ENCODE data around the gene FBN2. TPM values are rescaled to one million over a fixed set of nuclear protein-coding genes. Genes with fewer than 3 reads are reported as not detected.
A peak's percentile ranks its signal among the peaks of the same experiment; 100 is the strongest.

The FBN2 gene
- total and polyA plus RNA-seq, 5 donors: 0.51 to 1.7 (median 1.3) TPM

- ATAC-seq: no peak
- intact Hi-C loops (cut with DNase I): no loop called here
Observed at GRCh38 chr5:128304088-128304487, 234.0 kb downstream of the FBN2 start.

GRCh38 chr5:128303593-128303992 lies 234.5 kb downstream of the FBN2 start:
- Histone ChIP-seq H3K9me3 (ENCODE audit: control insufficient read depth, low read length) (no peaks in the 10 kb centered on the region), H3K27ac (ENCODE audit: low read length) (no peak overlapping the region), H3K4me3 (ENCODE audit: low read length) (no peak overlapping the region), H3K27me3 (ENCODE audit: control insufficient read depth, insufficient read depth) (no peaks in the 10 kb centered on the region), H3K4me1 (ENCODE audit: control insufficient read depth, insufficient read depth, low read length) (peaks cover 1% of the 10 kb centered on the region)
- DNase-seq (no peak), ATAC-seq (no peak)
- intact Hi-C loops (cut with DNase I): no loop called here
- WGBS: 42% methylated on average over 1 of the region's 1 CpG

More at GRCh38 chr5:128304088-128304487, 234.0 kb downstream of the FBN2 start:
- H3K4me1 ChIP-seq (ENCODE audit: control insufficient read depth, insufficient read depth, low read length): peaks cover 1% of the 10 kb centered on the region
- no peak overlapping the region for H3K27ac ChIP-seq (ENCODE audit: low read length)
- no peaks in the 10 kb centered on the region for H3K27me3 ChIP-seq (ENCODE audit: control insufficient read depth, insufficient read depth)
- H3K4me3 ChIP-seq (ENCODE audit: low read length): no peak overlapping the region
- no peaks in the 10 kb centered on the region for H3K9me3 ChIP-seq (ENCODE audit: control insufficient read depth, low read length)
- DNase-seq: no peak

- H3K27ac ChIP-seq (ENCODE audit: low read length): no peak overlapping the region
- DNase-seq (no peak), ATAC-seq (no peak)
- no peaks in the 10 kb centered on the region for H3K9me3 ChIP-seq (ENCODE audit: control insufficient read depth, low read length)
- no peak overlapping the region for H3K4me3 ChIP-seq (ENCODE audit: low read length)
- peaks cover 1% of the 10 kb centered on the region for H3K4me1 ChIP-seq (ENCODE audit: control insufficient read depth, insufficient read depth, low read length)
- intact Hi-C loops (cut with DNase I): no loop called here
- no peaks in the 10 kb centered on the region for H3K27me3 ChIP-seq (ENCODE audit: control insufficient read depth, insufficient read depth)
- WGBS: 77% methylated on average over 4 of the region's 4 CpGs
Observed at GRCh38 chr5:128300181-128300580, 237.9 kb downstream of the FBN2 start.

- ATAC-seq (no peak), DNase-seq (no peak)
- H3K4me3 ChIP-seq (ENCODE audit: low read length): no peak overlapping the region
- no peaks in the 10 kb centered on the region for H3K4me1 ChIP-seq (ENCODE audit: control insufficient read depth, insufficient read depth, low read length)
- 55% methylated on average over 2 of the region's 2 CpGs for WGBS
- H3K9me3 ChIP-seq (ENCODE audit: control insufficient read depth, low read length): no peaks in the 10 kb centered on the region
- intact Hi-C loops (cut with DNase I): no loop called here
- no peaks in the 10 kb centered on the region for H3K27me3 ChIP-seq (ENCODE audit: control insufficient read depth, insufficient read depth)
- H3K27ac ChIP-seq (ENCODE audit: low read length): no peak overlapping the region
Observed at GRCh38 chr5:128290152-128290858, 247.7 kb downstream of the FBN2 start.

- intact Hi-C loops (cut with DNase I): no loop called here
Observed at GRCh38 chr5:128287740-128288139, 250.3 kb downstream of the FBN2 start.

GRCh38 chr5:128284236-128284635 lies 253.8 kb downstream of the FBN2 start:
- Histone ChIP-seq H3K9me3 (ENCODE audit: control insufficient read depth, low read length) (no peaks in the 10 kb centered on the region), H3K4me1 (ENCODE audit: control insufficient read depth, insufficient read depth, low read length) (no peaks in the 10 kb centered on the region), H3K27ac (ENCODE audit: low read length) (no peak overlapping the region), H3K27me3 (ENCODE audit: control insufficient read depth, insufficient read depth) (no peaks in the 10 kb centered on the region), H3K4me3 (ENCODE audit: low read length) (no peak overlapping the region)
- intact Hi-C loops (cut with DNase I): no loop called here
- no peak for ATAC-seq
- no peak for DNase-seq
- 97% methylated on average over 2 of the region's 2 CpGs for WGBS

More at GRCh38 chr5:128287740-128288139, 250.3 kb downstream of the FBN2 start:
- Histone ChIP-seq H3K9me3 (ENCODE audit: control insufficient read depth, low read length) (no peaks in the 10 kb centered on the region), H3K4me1 (ENCODE audit: control insufficient read depth, insufficient read depth, low read length) (no peaks in the 10 kb centered on the region), H3K27me3 (ENCODE audit: control insufficient read depth, insufficient read depth) (no peaks in the 10 kb centered on the region), H3K4me3 (ENCODE audit: low read length) (no peak overlapping the region), H3K27ac (ENCODE audit: low read length) (no peak overlapping the region)
- WGBS: 93% methylated on average over 2 of the region's 2 CpGs
- ATAC-seq: no peak
- no peak for DNase-seq

- H3K4me1 ChIP-seq (ENCODE audit: control insufficient read depth, insufficient read depth, low read length): no peaks in the 10 kb centered on the region
- 35% methylated on average over 2 of the region's 2 CpGs for WGBS
Observed at GRCh38 chr5:128279345-128279744, 258.7 kb downstream of the FBN2 start.

GRCh38 chr5:128276537-128277216 lies 261.4 kb downstream of the FBN2 start:
- Histone ChIP-seq H3K9me3 (ENCODE audit: control insufficient read depth, low read length) (no peaks in the 10 kb centered on the region), H3K27me3 (ENCODE audit: control insufficient read depth, insufficient read depth) (no peaks in the 10 kb centered on the region), H3K4me1 (ENCODE audit: control insufficient read depth, insufficient read depth, low read length) (no peaks in the 10 kb centered on the region), H3K4me3 (ENCODE audit: low read length) (no peak overlapping the region), H3K27ac (ENCODE audit: low read length) (no peak overlapping the region)
- intact Hi-C loops (cut with DNase I): no loop called here
- DNase-seq (no peak), ATAC-seq (no peak)
- 72% methylated on average over 6 of the region's 6 CpGs for WGBS

More at GRCh38 chr5:128279345-128279744, 258.7 kb downstream of the FBN2 start:
- DNase-seq (no peak), ATAC-seq (no peak)
- Histone ChIP-seq H3K27ac (ENCODE audit: low read length) (no peak overlapping the region), H3K27me3 (ENCODE audit: control insufficient read depth, insufficient read depth) (no peaks in the 10 kb centered on the region), H3K4me3 (ENCODE audit: low read length) (no peak overlapping the region), H3K9me3 (ENCODE audit: control insufficient read depth, low read length) (no peaks in the 10 kb centered on the region)
- intact Hi-C loops (cut with DNase I): no loop called here

GRCh38 chr5:128274441-128274840 lies 263.6 kb downstream of the FBN2 start:
- H3K4me3 ChIP-seq (ENCODE audit: low read length): no peak overlapping the region
- H3K4me1 ChIP-seq (ENCODE audit: control insufficient read depth, insufficient read depth, low read length): no peaks in the 10 kb centered on the region
- H3K27ac ChIP-seq (ENCODE audit: low read length): no peak overlapping the region
- DNase-seq (no peak), ATAC-seq (no peak)
- no peaks in the 10 kb centered on the region for H3K27me3 ChIP-seq (ENCODE audit: control insufficient read depth, insufficient read depth)
- 87% methylated on average over 2 of the region's 2 CpGs for WGBS
- intact Hi-C loops (cut with DNase I): no loop called here
- no peaks in the 10 kb centered on the region for H3K9me3 ChIP-seq (ENCODE audit: control insufficient read depth, low read length)

- intact Hi-C loops (cut with DNase I): no loop called here
- WGBS: 72% methylated on average over 5 of the region's 5 CpGs
- Histone ChIP-seq H3K27me3 (ENCODE audit: control insufficient read depth, insufficient read depth) (no peaks in the 10 kb centered on the region), H3K27ac (ENCODE audit: low read length) (no peak overlapping the region), H3K4me1 (ENCODE audit: control insufficient read depth, insufficient read depth, low read length) (no peaks in the 10 kb centered on the region), H3K9me3 (ENCODE audit: control insufficient read depth, low read length) (no peaks in the 10 kb centered on the region), H3K4me3 (ENCODE audit: low read length) (no peak overlapping the region)
- ATAC-seq: no peak
- no peak for DNase-seq
Observed at GRCh38 chr5:128273736-128274135, 264.3 kb downstream of the FBN2 start.

- ATAC-seq: peak; percentile 93 to 94
Observed at GRCh38 chr5:128271859-128272464, 266.1 kb downstream of the FBN2 start.

More at GRCh38 chr5:128271859-128272464, 266.1 kb downstream of the FBN2 start:
- no peak overlapping the region for H3K27ac ChIP-seq (ENCODE audit: low read length)
- WGBS: 51% methylated on average over 6 of the region's 6 CpGs
- no peak for DNase-seq
- no peaks in the 10 kb centered on the region for H3K27me3 ChIP-seq (ENCODE audit: control insufficient read depth, insufficient read depth)
- H3K9me3 ChIP-seq (ENCODE audit: control insufficient read depth, low read length): no peaks in the 10 kb centered on the region
- intact Hi-C loops (cut with DNase I): no loop called here
- no peaks in the 10 kb centered on the region for H3K4me1 ChIP-seq (ENCODE audit: control insufficient read depth, insufficient read depth, low read length)
- peak overlapping the region; percentile 29 for H3K4me3 ChIP-seq (ENCODE audit: low read length)
